GM21723 (cell line): ENCODE results near the gene APBB2.
"Not testable (repeated sequence)": the region's sequence is repeated elsewhere in the genome, so short reads cannot be mapped to it uniquely, and the experiment has no call there.

ENCODE experiments used
- ATAC-seq: cut with Tn5 transposase; IDR thresholded peaks from one replicate; pipeline ENCODE4 v1.9.1; 2021; ENCODE audit warnings: mild to moderate bottlenecking, moderate library complexity; ENCODE audit not compliant: unreplicated experiment

Gene APBB2

GRCh38 chr4:41160012-41160789 lies 54.1 kb downstream of the APBB2 start:
- no peak for ATAC-seq

GRCh38 chr4:41158756-41159155 lies 55.6 kb downstream of the APBB2 start:
- no peak for ATAC-seq

- ATAC-seq: no peak
These were observed 56.1 kb downstream of the APBB2 start for GRCh38 chr4:41158274-41158673.

- no peak for ATAC-seq
These were observed 57.3 kb downstream of the APBB2 start for GRCh38 chr4:41157009-41157408.

GRCh38 chr4:41156574-41156973 lies 57.8 kb downstream of the APBB2 start:
- no peak for ATAC-seq

- no peak for ATAC-seq
These were observed 59.0 kb downstream of the APBB2 start for GRCh38 chr4:41155194-41155830.

GRCh38 chr4:41154814-41155177 lies 59.5 kb downstream of the APBB2 start:
- ATAC-seq: no peak

DNA sequence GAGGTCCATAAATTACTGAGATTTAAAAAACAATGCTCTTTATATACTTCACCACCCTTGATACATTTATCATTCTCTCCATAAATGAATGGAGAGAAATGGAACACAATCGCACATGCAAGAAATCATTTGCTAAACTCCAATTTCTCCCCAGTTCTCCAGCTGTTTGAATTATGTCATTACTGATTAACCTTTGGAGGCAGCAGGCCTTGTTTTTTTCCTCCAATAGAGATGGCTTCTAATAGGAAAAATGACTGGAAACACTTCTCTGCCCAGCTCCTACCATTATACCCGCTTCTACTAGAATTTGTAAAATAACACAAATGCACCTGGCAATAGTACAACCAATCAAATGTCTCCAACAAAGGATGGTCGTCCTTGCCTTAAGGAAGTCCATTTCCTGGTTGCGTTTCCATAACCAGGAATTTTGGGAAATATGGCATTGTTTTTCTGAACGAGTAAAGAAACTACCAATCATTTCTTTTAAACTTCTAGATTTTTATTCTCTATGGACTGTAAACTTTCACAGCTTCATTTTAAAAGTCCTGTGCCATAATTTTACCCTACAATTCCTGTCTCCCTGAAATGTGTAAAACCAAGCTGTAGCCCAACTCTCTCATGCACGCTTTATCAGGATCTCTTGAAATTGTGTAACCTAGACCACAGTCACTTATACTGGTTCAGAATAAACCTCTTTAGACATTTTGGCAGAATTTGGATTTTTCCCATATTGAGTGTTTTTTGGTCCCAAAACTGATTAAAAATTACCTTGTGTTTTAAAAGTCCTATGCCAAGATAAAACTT lies 60.1 kb downstream of the APBB2 start:
- no peak for ATAC-seq

DNA sequence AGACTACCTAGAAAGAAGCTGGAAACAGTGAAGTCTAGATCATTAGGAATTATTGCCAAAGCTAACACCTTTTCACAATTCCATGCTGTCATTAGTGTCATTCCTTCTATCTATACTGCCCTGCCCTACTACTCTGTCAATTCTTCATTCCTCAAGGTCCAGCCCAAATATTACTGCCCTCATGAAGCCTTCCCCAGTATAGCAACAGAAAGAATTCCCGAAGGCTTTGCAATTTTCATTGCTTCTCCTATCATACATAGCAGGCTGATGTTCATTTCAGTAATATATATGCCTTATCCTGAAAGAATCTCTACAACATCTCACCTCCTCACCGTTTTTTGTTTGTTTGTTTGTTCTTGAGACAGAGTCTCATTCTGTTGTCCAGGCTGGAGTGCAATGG lies 63.9 kb downstream of the APBB2 start:
- ATAC-seq: no peak

- ATAC-seq: not testable (repeated sequence)
These were observed 64.8 kb downstream of the APBB2 start for GRCh38 chr4:41149568-41149967.

- ATAC-seq: no peak
These were observed 65.4 kb downstream of the APBB2 start for GRCh38 chr4:41148931-41149330.

DNA sequence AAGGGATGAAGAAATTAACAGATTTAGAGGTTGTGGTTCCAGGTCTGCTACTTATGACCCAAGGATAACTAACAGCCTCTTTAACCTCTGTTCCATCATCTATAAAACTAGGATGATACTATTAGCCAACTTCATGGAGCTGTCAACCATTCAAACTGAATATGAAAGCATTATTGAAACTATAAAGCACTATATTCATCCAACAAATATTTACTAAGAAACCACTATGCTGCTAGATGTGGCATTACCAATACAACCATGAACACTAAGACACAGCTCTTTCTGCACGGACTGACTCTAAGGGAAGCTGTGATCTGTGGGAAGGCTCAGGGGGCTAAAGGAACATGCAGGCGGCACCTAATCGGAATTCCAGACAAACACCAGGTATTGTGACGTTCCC lies 66.0 kb downstream of the APBB2 start:
- no peak for ATAC-seq

GRCh38 chr4:41147570-41147969 lies 66.8 kb downstream of the APBB2 start:
- ATAC-seq: not testable (repeated sequence)

- ATAC-seq: no peak
These were observed 67.4 kb downstream of the APBB2 start for GRCh38 chr4:41146716-41147506.

- no peak for ATAC-seq
These were observed 68.1 kb downstream of the APBB2 start for GRCh38 chr4:41146196-41146595.

- no peak for ATAC-seq
These were observed 68.7 kb downstream of the APBB2 start for GRCh38 chr4:41145571-41146078.

DNA sequence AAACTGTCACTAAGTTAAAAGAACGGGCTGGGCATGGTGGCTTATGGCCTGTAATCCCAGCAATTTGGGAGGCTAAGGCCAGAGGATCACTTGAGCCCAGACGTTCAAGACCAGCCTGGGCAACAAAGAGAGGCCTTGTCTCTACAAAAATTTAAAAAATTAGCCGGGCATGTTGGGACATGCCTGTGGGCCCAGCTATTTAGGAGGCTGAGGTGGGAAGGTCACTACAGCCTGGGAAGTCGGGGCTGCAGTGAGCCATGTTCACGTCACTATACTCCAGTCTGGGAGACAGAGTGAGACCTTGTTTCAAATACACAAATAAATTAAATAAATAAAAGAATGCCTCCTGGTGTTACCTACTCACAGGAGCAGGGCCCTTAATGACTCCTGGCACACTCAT lies 69.5 kb downstream of the APBB2 start:
- ATAC-seq: no peak

DNA sequence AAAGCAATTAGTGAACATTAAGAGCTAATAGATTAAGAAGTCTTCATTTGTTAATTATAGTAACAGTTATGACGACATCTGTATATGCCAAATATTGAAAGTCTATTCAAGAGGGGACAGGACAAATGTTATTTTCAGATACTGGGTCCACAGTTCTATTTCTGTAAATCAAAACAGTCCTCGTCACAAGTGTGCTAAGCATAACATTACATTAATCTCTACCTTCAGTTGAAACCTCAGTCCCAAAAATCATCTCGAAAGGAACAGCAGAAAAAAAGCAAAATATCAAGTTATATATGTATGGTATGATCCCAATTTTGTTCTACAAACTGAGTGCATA lies 70.3 kb downstream of the APBB2 start:
- ATAC-seq: no peak

DNA sequence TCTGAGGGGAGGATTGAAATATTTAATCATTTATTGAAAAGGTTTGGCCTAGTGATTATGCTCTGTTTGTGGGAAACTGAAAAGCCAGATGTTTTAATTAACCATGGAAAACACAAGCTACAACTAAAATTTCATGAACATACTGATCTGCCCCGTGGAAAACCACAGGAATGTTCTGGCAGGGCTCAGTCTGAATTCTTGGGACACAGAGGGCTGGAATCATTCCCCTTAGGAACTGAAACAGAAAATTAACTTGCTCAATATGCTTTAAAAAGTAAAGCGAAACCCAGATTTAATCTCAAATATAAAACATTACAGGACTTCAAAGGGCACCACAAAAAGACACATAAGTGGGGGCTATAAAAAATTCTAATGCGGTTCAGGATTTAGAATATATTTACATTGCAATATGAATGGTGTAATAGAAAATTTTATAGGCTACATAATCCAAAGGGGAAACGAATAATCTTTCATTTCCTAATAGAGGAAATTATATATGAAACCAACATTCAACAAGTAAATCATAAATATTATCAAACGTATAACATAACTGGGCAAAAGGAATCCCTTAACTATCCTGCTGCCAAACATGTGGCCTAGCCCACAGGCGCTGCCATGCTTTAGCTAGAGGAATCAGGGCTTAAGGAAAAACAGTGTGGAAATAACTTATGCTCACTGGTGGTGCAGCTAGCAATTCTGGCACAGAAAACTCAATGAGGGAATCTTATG lies 70.9 kb downstream of the APBB2 start:
- no peak for ATAC-seq
